Measurements from ENCODE around the gene EXT2.

The EXT2 gene

DNA sequence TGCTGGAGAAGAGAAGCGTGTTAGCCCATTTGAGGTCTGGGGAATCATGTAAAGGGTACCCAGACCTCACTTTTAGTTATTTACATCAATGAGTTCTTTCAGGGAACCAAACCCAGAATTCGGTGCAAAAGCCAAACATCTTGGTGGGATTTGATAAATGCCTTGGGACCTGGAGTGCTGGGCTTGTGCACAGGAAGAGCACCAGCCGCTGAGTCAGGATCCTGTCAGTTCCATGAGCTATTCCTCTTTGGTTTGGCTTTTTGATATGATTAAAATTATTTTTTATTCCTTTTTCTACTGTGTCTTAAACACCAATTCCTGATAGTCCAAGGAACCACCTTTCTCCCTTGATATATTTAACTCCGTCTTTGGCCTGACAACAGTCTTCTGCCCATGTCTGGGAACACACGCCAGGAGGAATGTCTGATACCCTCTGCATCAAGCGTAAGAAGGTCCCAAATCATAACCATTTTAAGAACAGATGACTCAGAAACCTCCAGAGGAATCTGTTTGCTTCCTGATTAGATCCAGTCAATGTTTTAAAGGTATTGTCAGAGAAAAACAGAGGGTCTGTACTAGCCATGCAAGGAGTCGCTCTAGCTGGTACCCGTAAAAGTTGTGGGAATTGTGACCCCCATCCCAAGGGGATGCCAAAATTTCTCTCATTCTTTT lies 149.3 kb downstream of the EXT2 start:
- H3K4me3 ChIP-seq: no peak overlapping the region
- no peak for TF ChIP-seq CTCF (IDR thresholded peaks at IDR 0.05)
- no peak for DNase-seq (ENCODE audit: low spot score)
- peak overlapping the region in 1 of 2 donors; percentile 15 for H3K27ac ChIP-seq

DNA sequence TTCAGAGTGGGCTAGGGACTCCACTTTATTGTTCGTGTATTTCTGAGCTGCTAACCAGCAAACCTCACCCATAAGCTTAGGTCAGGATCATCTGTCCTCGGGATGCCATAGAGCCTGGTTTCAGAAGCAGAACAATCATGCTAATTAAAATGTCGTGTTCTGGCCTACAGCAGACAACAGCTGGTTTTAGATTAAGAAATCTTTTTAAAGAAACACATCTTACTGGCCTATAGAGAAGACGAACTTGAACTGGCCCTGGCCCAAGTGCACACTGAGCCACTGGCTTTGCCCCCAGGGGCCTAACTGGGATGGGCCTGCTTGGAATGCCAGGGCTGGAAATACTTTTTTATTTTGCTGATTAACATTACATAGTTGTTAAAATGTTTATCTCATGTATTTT lies 151.2 kb downstream of the EXT2 start:
- TF ChIP-seq CTCF (IDR thresholded peaks at IDR 0.05): no peak
- H3K27ac ChIP-seq: no peak overlapping the region
- no peak for DNase-seq (ENCODE audit: low spot score)
- H3K4me3 ChIP-seq: no peak overlapping the region

GRCh38 chr11:44247508-44247907 lies 152.0 kb downstream of the EXT2 start:
- TF ChIP-seq CTCF (IDR thresholded peaks at IDR 0.05): no peak
- no peak overlapping the region for H3K27ac ChIP-seq
- no peak overlapping the region for H3K4me3 ChIP-seq
- DNase-seq (ENCODE audit: low spot score): no peak

DNA sequence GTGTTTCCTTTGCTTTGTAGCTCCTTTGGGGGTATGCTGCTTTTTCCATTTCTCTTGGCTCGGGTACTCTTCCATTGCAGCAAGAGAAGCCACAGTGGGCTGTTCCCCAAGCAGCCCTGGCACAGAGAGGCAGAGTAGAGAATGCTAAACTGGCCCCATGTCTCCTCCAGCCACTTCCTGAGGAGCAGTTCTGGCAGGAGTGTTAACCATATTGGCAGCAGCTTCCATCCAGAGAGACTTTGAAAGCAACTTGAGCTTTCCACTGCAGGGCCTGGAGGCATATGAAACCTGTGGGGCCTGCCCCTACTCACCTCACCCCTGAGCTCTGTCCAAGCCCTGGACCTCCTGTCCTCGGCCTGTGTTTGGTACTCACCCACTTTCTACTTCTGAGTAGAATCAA lies 152.6 kb downstream of the EXT2 start:
- Histone ChIP-seq H3K4me3 (no peak overlapping the region), H3K27ac (no peak overlapping the region)
- no peak for DNase-seq (ENCODE audit: low spot score)
- no peak for TF ChIP-seq CTCF (IDR thresholded peaks at IDR 0.05)

- no peak for DNase-seq (ENCODE audit: low spot score)
- H3K27ac ChIP-seq: no peak overlapping the region
- no peak for TF ChIP-seq CTCF (IDR thresholded peaks at IDR 0.05)
- H3K4me3 ChIP-seq: no peak overlapping the region
These were observed 154.9 kb downstream of the EXT2 start for GRCh38 chr11:44250421-44250820.

- no peak overlapping the region for H3K4me3 ChIP-seq
- TF ChIP-seq CTCF (IDR thresholded peaks at IDR 0.05): no peak
- DNase-seq (ENCODE audit: low spot score): no peak
- H3K27ac ChIP-seq: no peak overlapping the region
These were observed 157.6 kb downstream of the EXT2 start for GRCh38 chr11:44252999-44253602.

GRCh38 chr11:44255406-44256071 lies 160.1 kb downstream of the EXT2 start:
- Histone ChIP-seq H3K27ac (no peak overlapping the region), H3K4me3 (no peak overlapping the region)
- DNase-seq (ENCODE audit: low spot score): no peak
- TF ChIP-seq CTCF (IDR thresholded peaks at IDR 0.05): no peak

Measured in coronary artery (tissue), 2 donors.